Measurements from ENCODE around the gene PHTF1. TPM values are rescaled to one million over a fixed set of nuclear protein-coding genes. Genes with fewer than 3 reads are reported as not detected.

Gene PHTF1
- total RNA-seq, 6 experiments from 2014 or later = 23.3 to 27.9 (median 24.8) TPM

GRCh38 chr1:113714606-113715269 is 44.5 kb downstream of the PHTF1 start:
- no peak overlapping the region for H3K27ac Mint-ChIP-seq

GRCh38 chr1:113701429-113701828 is 57.9 kb downstream of the PHTF1 start:
- Mint-ChIP-seq H3K27ac (no peak overlapping the region), H3K4me1 (ENCODE audit: low read depth) (no peaks in the 10 kb centered on the region), H3K9me3 (no peaks in the 10 kb centered on the region), H3K4me3 (no peak overlapping the region), H3K36me3 (ENCODE audit: low read depth) (peaks cover 27% of the 10 kb centered on the region), H3K27me3 (ENCODE audit: insufficient read depth) (no peaks in the 10 kb centered on the region)
- TF ChIP-seq CTCF (IDR thresholded peaks at IDR 0.05) = no peak
- DNase-seq = no peak

More at GRCh38 chr1:113714606-113715269, 44.5 kb downstream of the PHTF1 start:
- peaks cover 26% of the 10 kb centered on the region for H3K9me3 Mint-ChIP-seq
- no peaks in the 10 kb centered on the region for H3K4me1 Mint-ChIP-seq (ENCODE audit: low read depth)
- H3K36me3 Mint-ChIP-seq (ENCODE audit: low read depth) = peaks cover 38% of the 10 kb centered on the region
- TF ChIP-seq CTCF (IDR thresholded peaks at IDR 0.05) = no peak
- DNase-seq = no peak
- no peak overlapping the region for H3K4me3 Mint-ChIP-seq
- H3K27me3 Mint-ChIP-seq (ENCODE audit: insufficient read depth) = no peaks in the 10 kb centered on the region

GRCh38 chr1:113694910-113695309 is 64.4 kb downstream of the PHTF1 start:
- Mint-ChIP-seq H3K4me1 (ENCODE audit: low read depth) (no peaks in the 10 kb centered on the region), H3K27ac (no peak overlapping the region), H3K9me3 (peaks cover 27% of the 10 kb centered on the region), H3K4me3 (no peak overlapping the region), H3K36me3 (ENCODE audit: low read depth) (peaks cover 63% of the 10 kb centered on the region), H3K27me3 (ENCODE audit: insufficient read depth) (no peaks in the 10 kb centered on the region)
- no peak for DNase-seq
- no peak for TF ChIP-seq CTCF (IDR thresholded peaks at IDR 0.05)

GRCh38 chr1:113692824-113693431 is 66.4 kb downstream of the PHTF1 start:
- no peak overlapping the region for H3K27ac Mint-ChIP-seq
- no peak for DNase-seq
- peaks cover 27% of the 10 kb centered on the region for H3K9me3 Mint-ChIP-seq
- no peaks in the 10 kb centered on the region for H3K4me1 Mint-ChIP-seq (ENCODE audit: low read depth)
- H3K4me3 Mint-ChIP-seq = no peak overlapping the region
- no peak for TF ChIP-seq CTCF (IDR thresholded peaks at IDR 0.05)
- H3K36me3 Mint-ChIP-seq (ENCODE audit: low read depth) = peaks cover 64% of the 10 kb centered on the region
- H3K27me3 Mint-ChIP-seq (ENCODE audit: insufficient read depth) = no peaks in the 10 kb centered on the region

- peaks cover 2% of the 10 kb centered on the region for H3K4me1 Mint-ChIP-seq (ENCODE audit: low read depth)
- DNase-seq = no peak
- peaks cover 27% of the 10 kb centered on the region for H3K9me3 Mint-ChIP-seq
- peaks cover 58% of the 10 kb centered on the region for H3K36me3 Mint-ChIP-seq (ENCODE audit: low read depth)
- TF ChIP-seq CTCF (IDR thresholded peaks at IDR 0.05) = no peak
- no peak overlapping the region for H3K27ac Mint-ChIP-seq
- no peak overlapping the region for H3K4me3 Mint-ChIP-seq
- no peaks in the 10 kb centered on the region for H3K27me3 Mint-ChIP-seq (ENCODE audit: insufficient read depth)
Measured at GRCh38 chr1:113692342-113692741, 66.9 kb downstream of the PHTF1 start.

Measured in HFFc6 (cell line).